Hypothalamus (tissue), 51 donors: ENCODE results near the gene PTPRN2.
A peak's percentile ranks its signal among the peaks of the same experiment; 100 is the strongest.

Experiments used
- DNase-seq, 51 donors: peaks; one replicate each; lab custom pipeline; 2025; lab: John Stamatoyannopoulos, UW

The PTPRN2 gene

DNA sequence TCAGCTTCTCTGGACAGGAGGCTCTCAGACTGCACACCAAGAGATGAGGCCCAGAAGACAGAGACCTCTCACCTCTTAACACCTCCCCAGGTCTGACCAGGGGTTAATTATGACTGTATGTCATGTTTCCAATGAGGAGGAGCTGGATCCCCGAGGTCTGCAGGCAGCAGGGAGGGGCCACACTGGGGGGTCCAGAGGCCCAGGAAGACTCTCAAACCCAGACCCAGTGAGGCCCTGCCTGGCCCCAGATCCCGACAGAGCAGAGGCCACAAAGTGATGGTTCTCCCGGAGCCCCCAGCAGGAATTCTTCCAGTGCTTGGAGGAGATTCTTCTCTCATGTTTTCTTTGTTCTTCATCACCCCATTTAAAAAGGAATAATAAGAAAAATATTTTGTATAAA, 28.8 kb downstream of the PTPRN2 start:
- DNase-seq, result no peak

DNA sequence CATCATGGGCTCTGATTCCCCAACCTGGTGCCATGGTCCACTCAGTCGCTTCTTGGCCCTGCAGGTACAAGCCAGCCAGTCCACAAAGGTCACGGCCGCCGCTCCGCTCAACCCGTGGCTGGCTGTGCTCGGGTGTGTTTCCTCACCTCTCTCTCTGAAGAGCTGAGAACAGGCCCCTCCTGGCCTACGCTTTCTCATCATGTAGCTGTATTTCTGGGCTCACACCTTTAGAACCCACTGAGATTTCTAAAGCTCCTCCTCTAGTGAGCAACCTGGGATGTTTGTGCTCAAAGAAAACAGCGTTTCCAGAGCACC, 30.2 kb downstream of the PTPRN2 start:
- DNase-seq, result no peak

DNA sequence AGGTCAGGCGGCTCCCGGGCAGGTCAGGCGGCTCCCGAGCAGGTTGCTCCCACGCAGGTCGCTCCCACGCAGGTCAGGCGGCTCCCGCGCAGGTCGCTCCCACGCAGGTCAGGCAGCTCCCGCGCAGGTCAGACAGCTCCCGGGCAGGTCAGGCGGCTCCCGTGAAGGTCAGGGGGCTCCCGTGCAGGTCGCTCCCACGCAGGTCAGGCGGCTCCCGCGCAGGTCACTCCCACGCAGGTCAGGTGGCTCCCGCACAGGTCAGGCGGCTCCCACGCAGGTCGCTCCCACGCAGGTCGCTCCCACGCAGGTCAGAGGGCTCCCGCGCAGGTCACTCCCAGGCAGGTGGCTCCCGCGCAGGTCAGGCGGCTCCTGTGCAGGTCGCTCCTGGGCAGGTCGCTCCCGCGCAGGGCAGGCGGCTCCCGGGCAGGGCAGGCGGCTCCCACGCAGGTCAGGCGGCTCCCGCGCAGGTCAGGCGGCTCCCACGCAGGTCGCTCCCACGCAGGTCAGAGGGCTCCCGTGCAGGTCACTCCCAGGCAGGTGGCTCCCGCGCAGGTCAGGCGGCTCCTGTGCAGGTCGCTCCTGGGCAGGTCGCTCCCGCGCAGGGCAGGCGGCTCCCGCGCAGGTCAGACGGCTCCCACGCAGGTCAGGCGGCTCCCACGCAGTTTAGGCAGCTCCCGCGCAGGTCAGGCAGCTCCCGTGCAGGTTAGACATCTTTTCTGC, 30.7 kb downstream of the PTPRN2 start:
- DNase-seq, result no peak

DNA sequence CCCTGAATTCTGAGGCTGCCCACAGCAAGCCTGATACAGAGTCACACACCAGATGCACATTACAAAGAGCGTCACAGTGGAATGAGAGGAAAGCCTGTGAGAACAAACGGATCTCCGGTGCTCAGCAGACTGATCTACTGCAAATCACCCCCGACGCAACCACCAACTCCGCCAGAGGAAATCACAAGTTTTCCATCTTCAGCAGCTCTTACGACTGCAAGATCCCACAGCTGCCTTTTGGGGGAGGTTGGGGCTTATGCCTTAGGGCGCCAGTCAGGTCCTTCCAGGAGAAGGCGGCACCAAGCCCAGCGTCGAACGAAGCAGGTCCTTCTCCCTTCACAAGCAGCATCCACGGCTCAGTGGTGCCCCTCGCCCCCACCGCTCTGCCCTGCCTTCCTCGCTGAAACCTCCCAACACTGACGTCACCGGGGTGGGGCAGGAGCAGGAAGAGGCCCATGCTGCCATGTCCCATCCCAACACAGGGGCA, 32.5 kb downstream of the PTPRN2 start:
- no peak for DNase-seq

DNA sequence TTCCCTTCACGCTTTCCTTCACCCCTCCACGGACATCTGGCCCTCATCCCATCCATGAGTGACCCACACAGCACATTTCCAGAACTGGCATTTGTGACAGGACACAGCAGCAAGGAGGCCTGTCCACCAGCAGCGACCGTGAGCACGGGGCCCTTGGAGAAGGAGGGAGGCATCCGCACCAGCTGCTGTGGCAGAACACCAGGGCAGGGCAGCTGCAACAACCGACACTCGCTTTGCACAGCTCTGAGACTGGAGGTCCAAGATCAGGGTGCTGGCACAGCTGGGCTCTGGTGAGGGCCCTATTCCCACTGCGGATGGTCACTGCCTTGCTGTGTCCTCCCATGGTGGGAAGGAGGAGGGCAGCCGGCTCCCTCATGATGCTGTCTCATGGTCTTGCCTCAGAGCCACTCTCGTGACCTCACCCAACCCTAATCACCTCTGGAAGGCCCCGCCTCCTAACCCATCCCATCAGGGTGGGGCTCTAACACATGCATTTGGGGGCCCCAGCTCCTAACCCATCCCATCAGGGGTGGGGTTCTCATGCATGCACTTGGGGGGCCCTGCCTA, 36.7 kb downstream of the PTPRN2 start:
- DNase-seq, result no peak

DNA sequence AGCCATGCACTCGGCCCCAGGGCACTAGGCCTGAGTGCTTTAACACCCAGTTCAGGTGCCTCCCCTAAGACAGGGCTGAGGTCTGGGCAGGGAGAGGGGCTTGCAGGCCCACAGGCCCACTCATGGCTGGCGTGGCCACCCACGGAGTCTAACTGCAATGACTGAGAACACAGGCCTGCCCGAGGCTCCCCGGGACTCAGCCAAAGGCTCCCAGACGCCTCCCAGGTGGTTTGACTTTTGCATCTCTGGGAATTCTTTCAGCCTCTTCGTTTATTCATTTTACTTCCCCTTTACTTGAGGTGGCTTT, 37.3 kb downstream of the PTPRN2 start:
- no peak for DNase-seq

DNA sequence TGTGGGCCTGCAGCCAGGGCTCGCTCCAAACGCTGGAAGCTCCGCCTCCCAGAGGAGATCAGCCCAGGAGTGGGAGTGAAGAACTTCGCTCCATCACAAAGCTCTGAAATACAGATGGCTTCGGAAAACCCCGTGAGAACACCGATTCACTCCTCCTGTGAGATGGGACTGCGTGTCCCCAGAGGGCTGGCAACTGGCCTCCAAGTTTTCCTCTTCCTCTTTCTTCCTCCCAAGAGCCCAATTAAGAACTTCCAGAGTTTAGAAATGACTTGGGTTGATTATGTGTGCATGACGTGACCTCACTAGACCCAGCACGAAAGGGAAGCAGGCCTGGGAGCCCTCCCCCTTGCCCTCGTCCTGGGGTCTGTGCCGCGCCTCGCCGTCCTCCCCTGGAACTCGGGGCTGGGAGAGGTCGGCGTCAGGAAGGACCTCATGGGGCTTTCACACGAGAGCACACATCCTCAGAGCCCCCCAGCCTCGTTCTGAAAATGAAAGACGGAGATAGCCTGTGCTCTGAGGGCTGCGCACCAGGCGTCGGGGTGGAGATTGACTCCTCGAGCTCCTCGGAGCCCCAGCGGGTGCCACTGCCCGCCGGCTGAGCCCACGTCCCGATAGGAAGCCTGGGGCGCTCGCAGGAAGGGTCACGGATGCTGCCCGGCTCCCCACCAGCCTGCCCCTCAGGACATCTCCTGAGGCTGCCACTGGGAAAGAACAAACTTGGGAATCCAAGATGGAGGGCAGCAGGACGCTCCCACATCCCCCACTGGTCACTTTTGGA, 37.8 kb downstream of the PTPRN2 start:
- DNase-seq, result peak in 9 of 51 donors; percentile 12 to 49 (median 21)

DNA sequence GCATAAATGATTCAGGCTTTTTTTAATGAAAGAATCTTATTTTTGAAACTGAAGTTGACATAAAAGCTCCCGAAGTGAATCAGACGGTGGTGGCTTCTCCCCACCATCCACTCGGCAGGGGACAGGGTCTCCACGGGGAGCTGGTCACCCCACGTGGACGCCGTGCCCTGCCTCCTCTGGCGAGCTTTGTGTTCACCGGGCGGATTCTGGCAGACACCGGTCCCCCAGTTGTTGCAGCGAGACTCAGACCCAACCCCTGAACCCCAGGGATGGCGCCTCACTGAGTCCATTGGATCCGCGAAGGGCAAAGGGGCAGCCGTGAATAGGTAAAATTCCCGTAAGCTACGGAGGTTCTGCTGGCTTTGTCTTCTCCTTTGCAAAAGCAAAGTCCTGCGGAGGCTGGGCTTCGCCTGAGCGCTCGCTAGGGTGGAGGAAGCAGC, 38.4 kb downstream of the PTPRN2 start:
- peak in 9 of 51 donors; percentile 8 to 33 (median 17) for DNase-seq

DNA sequence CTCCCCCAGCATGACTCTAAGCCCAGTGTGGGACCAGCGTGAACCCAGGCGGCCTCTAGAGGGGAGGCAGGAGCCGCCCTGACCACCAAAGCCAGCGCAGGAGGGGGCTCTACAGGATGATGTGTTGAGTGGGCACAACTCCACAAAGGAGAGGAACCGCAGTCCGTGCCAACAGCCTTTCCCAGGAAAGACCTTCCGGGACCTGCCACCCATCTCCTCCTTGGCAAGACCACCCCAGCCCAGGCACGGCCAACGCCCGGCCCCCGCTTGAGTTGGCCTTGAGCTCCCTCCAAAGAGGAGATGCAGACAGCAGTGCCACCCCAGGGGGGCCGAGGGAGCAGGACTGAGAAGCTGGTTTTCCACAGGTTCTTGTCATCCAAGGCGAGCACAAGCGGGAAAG, 38.9 kb downstream of the PTPRN2 start:
- DNase-seq, result no peak

DNA sequence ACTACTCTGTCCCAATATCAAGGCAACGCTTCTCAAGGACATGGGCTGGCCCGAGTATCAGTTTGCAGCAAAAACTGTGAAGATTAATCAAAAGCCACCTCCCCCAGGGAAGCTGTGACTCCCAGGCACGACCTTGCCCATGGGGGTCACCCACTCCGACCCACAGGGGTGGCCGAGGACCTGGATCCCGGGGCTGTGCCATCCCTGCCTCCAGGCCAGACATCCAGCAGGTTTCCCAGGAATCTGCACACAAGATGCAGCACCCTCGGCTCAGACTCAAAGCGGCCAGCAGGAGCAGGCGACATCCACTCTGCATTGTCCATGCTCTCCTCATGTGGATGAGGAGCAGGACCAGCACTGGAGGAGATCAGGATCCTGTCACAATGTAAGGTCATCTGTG, 39.8 kb downstream of the PTPRN2 start:
- no peak for DNase-seq

DNA sequence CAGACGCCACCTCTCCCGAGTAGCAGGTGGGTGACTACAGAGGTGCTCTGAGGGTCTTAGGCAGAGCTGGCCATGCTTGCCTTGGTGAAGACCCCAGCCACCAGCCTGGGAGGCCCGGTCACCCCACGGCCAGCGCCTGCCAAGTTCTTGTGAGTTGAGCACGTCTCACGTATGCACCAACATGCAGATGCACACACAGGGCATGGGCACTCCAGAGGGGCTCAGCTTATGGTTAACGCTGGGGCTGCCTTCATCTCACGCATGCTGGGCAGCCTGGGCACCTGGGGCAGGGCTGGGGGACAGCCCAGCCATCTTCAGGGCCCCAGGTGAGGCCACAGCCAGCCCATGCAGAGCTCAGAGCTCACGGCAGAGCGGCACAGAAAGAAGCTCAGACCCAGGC, 41.0 kb downstream of the PTPRN2 start:
- DNase-seq, result no peak

DNA sequence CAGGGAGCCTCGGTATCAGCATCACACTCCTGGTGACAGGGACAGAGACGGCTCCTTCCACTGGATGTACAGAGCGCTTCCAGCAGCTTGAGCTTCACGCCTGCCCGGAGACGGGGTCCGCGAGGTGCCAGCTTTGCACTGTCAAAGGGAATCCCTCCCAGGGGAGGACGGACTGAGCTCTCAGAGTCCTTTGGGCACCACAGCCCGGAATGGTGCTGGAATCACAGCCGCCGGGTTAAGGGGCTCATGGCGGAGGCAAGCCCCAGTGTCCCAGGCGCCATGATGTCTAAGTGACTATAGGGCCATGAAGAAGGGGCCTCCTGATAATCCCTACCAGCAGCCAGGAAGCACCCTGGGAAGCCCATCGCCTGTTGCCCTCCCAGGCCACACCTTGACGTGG, 41.4 kb downstream of the PTPRN2 start:
- DNase-seq, result no peak

DNA sequence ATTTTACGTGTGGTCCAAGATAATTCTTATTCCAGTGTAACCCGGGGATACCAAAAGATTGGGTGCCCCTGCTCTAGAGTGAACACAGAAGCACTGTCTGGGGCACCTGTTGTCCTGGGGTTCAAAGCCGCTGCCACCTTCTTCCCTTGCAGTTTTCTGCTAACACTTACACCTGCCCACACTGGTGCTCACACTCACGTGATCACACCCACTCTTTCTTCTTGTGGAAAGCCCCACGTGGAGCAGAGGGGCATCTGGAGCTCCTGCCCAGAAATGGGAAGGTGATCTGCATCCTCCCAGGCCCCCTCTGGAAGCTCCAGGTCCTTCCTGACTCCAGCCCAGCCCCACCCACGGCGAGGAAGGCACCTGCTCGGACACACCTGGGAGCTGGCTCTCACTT, 42.9 kb downstream of the PTPRN2 start:
- DNase-seq, result no peak

DNA sequence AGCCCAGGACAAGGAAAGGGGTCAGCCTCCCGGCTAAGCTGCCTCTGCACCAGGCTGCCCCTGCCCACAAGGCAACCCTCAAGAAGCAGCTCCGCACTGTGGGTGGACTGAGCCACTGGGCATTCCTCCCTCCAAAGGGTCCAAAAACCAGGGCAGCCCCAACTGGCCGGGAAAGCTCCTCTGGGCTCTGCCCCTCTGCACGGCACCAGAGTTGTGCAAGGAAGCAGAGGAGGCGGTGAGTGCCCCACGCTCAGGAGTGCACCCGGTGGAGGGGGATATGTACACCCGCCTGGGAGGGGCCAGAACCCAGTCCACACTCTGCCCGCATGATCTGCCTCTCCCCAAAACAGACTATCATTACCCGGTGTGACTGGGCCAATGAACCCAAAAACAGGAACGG, 43.8 kb downstream of the PTPRN2 start:
- no peak for DNase-seq

DNA sequence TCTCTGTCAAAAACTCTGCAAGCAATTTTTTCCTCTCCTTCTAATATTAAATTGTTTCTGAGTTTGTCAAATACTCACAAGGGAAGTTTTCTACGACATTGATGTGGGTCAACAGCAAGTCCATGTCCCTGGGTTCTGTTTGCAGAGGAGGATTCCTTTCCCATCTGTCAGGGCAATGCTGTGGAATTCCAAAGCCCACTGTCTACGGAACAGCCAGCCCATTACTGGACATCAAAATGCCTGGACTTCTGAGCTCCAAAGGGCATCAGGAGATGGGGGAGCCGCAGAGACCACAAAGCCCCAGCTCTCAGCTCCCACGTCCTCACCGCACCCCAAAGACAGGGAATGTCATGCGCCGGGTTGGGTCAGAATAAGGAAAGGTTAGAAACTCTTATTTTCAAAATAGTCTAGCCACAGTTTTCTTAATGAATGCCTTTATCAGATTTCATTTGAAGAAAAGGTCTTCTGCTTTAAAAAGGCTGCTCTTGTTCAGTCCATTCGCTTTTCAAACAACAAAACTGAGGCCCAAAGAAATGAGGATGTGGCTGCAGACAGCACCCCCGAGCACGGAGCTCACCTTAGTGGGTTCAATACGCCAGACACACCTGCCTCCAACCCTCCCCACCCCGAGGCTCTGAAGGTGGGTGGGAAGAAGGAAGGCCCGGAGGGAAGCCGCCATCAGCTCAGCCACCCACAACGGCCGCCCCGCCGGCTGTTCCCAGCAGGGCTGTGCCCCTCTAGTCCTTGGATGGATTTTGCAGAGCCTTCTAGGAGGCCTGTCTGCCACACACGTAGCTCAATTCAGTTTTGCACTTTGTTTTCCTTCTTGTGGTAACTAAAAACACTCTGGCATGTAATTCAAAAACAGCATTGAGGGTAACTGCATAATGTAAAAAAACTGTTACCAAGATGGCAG, 44.7 kb downstream of the PTPRN2 start:
- no peak for DNase-seq

DNA sequence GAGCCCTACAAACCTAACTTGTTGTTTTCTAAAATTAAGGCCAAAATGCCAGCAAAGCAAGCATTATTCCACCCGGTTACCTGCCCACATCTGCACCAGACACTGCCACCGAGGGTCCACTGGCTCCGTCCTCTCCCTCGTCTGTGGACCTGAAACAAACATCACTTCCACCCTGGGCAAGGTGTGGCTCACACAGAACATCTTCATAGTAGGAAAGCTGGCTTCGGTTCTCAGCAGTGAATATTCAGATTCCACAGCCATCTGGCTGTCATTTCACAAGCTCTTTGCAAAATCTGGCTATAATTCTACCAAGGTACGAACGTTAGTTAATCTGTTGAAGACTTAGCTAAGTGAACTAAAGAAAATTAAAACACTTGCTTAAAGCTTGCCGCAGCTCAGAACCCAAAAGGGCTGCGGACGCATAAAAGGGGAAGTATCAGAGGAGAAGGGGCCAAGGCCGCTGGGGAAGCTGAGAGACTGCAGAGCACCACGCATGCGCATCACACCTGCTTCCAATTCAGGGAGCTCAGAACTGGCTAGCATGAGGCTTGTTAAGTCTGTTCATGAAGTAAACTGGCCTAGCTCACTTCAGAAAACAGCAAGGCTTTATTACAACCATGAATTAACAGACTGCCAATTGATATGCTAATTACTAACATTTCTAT, 46.1 kb downstream of the PTPRN2 start:
- DNase-seq, result peak in 17 of 51 donors; percentile 3 to 39 (median 16)

DNA sequence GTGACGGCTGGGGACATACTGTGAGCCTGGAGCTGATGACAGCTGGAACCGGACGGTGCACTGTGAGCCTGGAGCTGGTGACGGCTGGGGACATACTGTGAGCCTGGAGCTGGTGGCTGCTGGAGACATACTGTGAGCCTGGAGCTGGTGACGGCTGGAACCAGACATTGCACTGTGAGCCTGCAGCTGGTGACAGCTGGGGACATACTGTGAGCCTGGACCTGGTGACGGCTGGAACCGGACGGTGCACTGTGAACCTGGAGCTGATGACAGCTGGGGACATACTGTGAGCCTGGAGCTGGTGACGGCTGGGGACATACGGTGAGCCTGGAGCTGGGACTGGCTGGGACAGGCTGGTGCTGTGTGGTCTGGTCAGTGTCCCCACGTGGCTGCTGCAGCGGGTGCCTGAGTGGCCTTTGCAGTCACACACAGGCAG, 47.9 kb downstream of the PTPRN2 start:
- peak in 1 of 51 donors; percentile 21 for DNase-seq

DNA sequence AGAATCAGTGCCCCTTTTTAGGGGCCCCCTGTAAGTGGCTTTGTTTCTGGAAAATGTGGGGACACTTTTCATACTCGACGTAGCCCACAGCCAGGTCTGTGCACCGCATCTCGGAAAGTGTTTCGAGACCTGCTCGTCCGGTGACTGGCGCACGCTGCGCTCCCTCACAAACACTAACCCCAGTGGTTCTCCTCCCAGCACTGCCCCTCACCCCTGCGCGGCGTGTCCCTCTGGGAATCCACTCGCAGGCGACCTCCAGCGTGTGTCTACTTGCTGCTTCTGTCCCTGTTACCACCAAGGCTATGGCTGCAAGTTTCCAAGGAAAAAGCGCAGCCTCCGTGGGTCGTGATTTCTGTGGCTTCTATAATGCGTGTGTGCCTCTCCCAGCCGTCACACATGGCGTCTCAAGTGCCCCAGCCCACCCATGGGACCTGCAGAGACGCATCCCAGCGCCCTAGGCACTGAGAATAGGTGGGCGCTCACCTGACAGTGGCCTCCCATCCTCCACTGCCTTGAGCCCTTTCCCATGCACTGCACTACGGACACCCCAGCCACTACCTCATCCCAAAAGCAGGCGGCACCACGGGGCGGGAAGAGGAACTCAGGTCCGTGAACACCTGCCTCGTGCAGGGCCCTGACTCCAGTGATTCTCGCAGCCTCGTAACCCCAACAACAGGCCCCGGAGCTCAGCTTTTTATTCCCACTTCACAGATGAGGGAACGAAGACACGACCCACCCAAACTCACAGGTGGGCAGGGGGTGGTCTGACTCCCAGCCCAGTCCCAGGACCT, 49.3 kb downstream of the PTPRN2 start:
- no peak for DNase-seq

DNA sequence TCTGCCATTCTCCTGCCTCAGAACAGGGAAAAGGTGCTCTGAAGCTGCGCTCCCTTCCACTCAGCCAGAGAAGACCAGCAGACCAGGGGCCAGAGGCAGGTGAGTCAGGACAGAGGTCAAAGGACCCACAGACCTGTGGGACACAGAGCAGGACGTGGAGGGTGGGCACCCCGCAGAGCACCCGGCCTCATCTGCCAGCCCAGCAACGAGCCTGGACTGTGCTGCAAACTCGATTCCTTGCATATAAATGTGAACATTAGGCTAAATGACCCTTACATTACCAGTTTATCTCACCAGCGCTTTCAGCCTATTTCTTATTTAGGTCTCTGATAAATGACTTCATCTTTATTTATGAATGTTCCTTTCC, 50.1 kb downstream of the PTPRN2 start:
- no peak for DNase-seq
